CD4-positive, CD25-positive, alpha-beta regulatory T cell (primary cell): Measurements from ENCODE around the gene OTOG. TPM values are rescaled to one million over a fixed set of nuclear protein-coding genes. Genes with fewer than 3 reads are reported as not detected.

Experiments used
- ATAC-seq, 2 donors: fragments of 150-1000 bp; cut with Tn5 transposase; one replicate each; pipeline ENCODE4 v1.10.0; 2021; ENCODE audit warnings: low read depth in 2 of 2, moderate number of reproducible peaks in 2 of 2, moderate library complexity in 1 of 2
- DNase-seq, 3 donors: peaks; one replicate each; pipeline versions ENCODE4 v3.0.0 to v3.0.0-alpha.2; 2012 to 2022; ENCODE audit warnings: mixed read lengths in 1 of 3
- H3K27ac ChIP-seq: one replicate; pipeline ENCODE4 v1.7.0; 2013; ENCODE audit warnings: mild to moderate bottlenecking, low read length; ENCODE audit not compliant: insufficient read depth, poor library complexity, severe bottlenecking
- H3K27me3 ChIP-seq: one replicate; pipeline ENCODE4 v1.7.0; 2013; ENCODE audit warnings: low read length; ENCODE audit not compliant: control insufficient read depth, insufficient read depth
- H3K36me3 ChIP-seq: one replicate; pipeline ENCODE4 v1.7.0; 2013; ENCODE audit warnings: mild to moderate bottlenecking, low read length, moderate library complexity; ENCODE audit not compliant: control insufficient read depth, insufficient read depth
- H3K4me1 ChIP-seq: 2 replicates; pipeline ENCODE4 v1.7.0; 2013; ENCODE audit warnings: mild to moderate bottlenecking, low read length; ENCODE audit not compliant: insufficient read depth, control insufficient read depth, poor library complexity, severe bottlenecking
- H3K4me3 ChIP-seq: one replicate; pipeline ENCODE4 v1.7.0; 2013; ENCODE audit warnings: low read depth, mild to moderate bottlenecking, low read length, moderate library complexity
- H3K9me3 ChIP-seq, 2 experiments: 1 replicate in 1 of 2; 2 replicates in 1 of 2; pipeline ENCODE4 v1.7.0; 2013; ENCODE audit warnings: low read length in 2 of 2, mild to moderate bottlenecking in 1 of 2, moderate library complexity in 1 of 2; ENCODE audit not compliant: control insufficient read depth in 2 of 2
- H3K27ac Mint-ChIP-seq, 3 donors: one replicate each; pipeline ENCODE4 v1.8.0; 2020 to 2022; ENCODE audit warnings: mild to moderate bottlenecking in 3 of 3, mixed read lengths in 3 of 3, moderate library complexity in 2 of 3
- H3K27me3 Mint-ChIP-seq: one replicate; pipeline ENCODE4 v1.8.0; 2022; ENCODE audit warnings: mild to moderate bottlenecking, mixed read lengths
- H3K36me3 Mint-ChIP-seq: one replicate; pipeline ENCODE4 v1.8.0; 2020; ENCODE audit warnings: mixed read lengths
- H3K4me1 Mint-ChIP-seq, 4 donors: one replicate each; pipeline ENCODE4 v1.8.0; 2020 to 2022; ENCODE audit warnings: mixed read lengths in 4 of 4, mild to moderate bottlenecking in 1 of 4
- H3K4me3 Mint-ChIP-seq, 4 donors: one replicate each; pipeline ENCODE4 v1.8.0; 2020 to 2022; ENCODE audit warnings: mild to moderate bottlenecking in 4 of 4, mixed read lengths in 4 of 4, moderate library complexity in 3 of 4
- H3K9me3 Mint-ChIP-seq, 7 donors: one replicate each; pipeline ENCODE4 v1.8.0; 2020 to 2022; ENCODE audit warnings: mixed read lengths in 7 of 7, mild to moderate bottlenecking in 3 of 7, moderate library complexity in 2 of 7
- polyA plus RNA-seq, 4 donors: library from polyadenylated mRNA; unstranded; fragments of 300-500 nt; fragmentation: Illumina TruSeq; gene quantifications; one replicate each; pipeline ENCODE4 v1.2.3, GENCODE V29; 2021
- total RNA-seq: library from RNA; stranded (reverse); gene quantifications from one replicate; pipeline ENCODE4 v1.2.3, GENCODE V29; 2022

OTOG gene
- total and polyA plus RNA-seq, 5 donors from 2014 or later = not detected

GRCh38 chr11:17535488-17535887, 11.6 kb upstream of the OTOG start:
- Histone ChIP-seq H3K27me3 (no peaks in the 10 kb centered on the region), H3K9me3 (no peaks in the 10 kb centered on the region), H3K4me1 (no peaks in the 10 kb centered on the region), H3K27ac (no peak overlapping the region), H3K36me3 (no peaks in the 10 kb centered on the region), H3K4me3 (no peak overlapping the region)
- no peaks in the 10 kb centered on the region for H3K9me3 Mint-ChIP-seq
- no peaks in the 10 kb centered on the region for H3K36me3 Mint-ChIP-seq
- peaks cover 6% of the 10 kb centered on the region for H3K27me3 Mint-ChIP-seq
- no peak overlapping the region for H3K27ac Mint-ChIP-seq
- no peak for ATAC-seq
- H3K4me1 Mint-ChIP-seq = no peaks in the 10 kb centered on the region
- H3K4me3 Mint-ChIP-seq = no peak overlapping the region
- no peak for DNase-seq

- no peak overlapping the region for H3K27ac Mint-ChIP-seq
- H3K4me3 Mint-ChIP-seq = no peak overlapping the region
- H3K36me3 ChIP-seq = no peaks in the 10 kb centered on the region
- H3K4me3 ChIP-seq = no peak overlapping the region
- H3K27ac ChIP-seq = no peak overlapping the region
- no peaks in the 10 kb centered on the region for H3K4me1 Mint-ChIP-seq
- no peak for DNase-seq
- H3K9me3 Mint-ChIP-seq = no peaks in the 10 kb centered on the region
- ATAC-seq = no peak
- no peaks in the 10 kb centered on the region for H3K4me1 ChIP-seq
- H3K27me3 ChIP-seq = no peaks in the 10 kb centered on the region
- H3K36me3 Mint-ChIP-seq = no peaks in the 10 kb centered on the region
- peaks cover 10% of the 10 kb centered on the region for H3K27me3 Mint-ChIP-seq
- H3K9me3 ChIP-seq = no peaks in the 10 kb centered on the region
Measured at GRCh38 chr11:17537261-17537660, 9.8 kb upstream of the OTOG start.

- no peaks in the 10 kb centered on the region for H3K4me1 ChIP-seq
- no peak overlapping the region for H3K27ac ChIP-seq
- no peaks in the 10 kb centered on the region for H3K9me3 Mint-ChIP-seq
- peaks cover 2% of the 10 kb centered on the region for H3K27me3 ChIP-seq
- ATAC-seq (no peak), DNase-seq (no peak)
- no peaks in the 10 kb centered on the region for H3K36me3 Mint-ChIP-seq
- no peak overlapping the region for H3K4me3 ChIP-seq
- no peaks in the 10 kb centered on the region for H3K9me3 ChIP-seq
- H3K4me1 Mint-ChIP-seq = no peaks in the 10 kb centered on the region
- H3K36me3 ChIP-seq = no peaks in the 10 kb centered on the region
- no peak overlapping the region for H3K4me3 Mint-ChIP-seq
- no peak overlapping the region for H3K27ac Mint-ChIP-seq
- peaks cover 11% of the 10 kb centered on the region for H3K27me3 Mint-ChIP-seq
Measured at GRCh38 chr11:17538054-17538453, 9.0 kb upstream of the OTOG start.

- Histone ChIP-seq H3K27me3 (peaks cover 2% of the 10 kb centered on the region), H3K4me3 (no peak overlapping the region), H3K36me3 (no peaks in the 10 kb centered on the region), H3K4me1 (no peaks in the 10 kb centered on the region), H3K9me3 (no peaks in the 10 kb centered on the region), H3K27ac (no peak overlapping the region)
- DNase-seq = no peak
- H3K27ac Mint-ChIP-seq = no peak overlapping the region
- no peak for ATAC-seq
- peaks cover 0 to 2% (median 0%) of the 10 kb centered on the region in 4 donors for H3K4me1 Mint-ChIP-seq
- H3K4me3 Mint-ChIP-seq = no peak overlapping the region
- H3K9me3 Mint-ChIP-seq = no peaks in the 10 kb centered on the region
- peaks cover 11% of the 10 kb centered on the region for H3K27me3 Mint-ChIP-seq
- no peaks in the 10 kb centered on the region for H3K36me3 Mint-ChIP-seq
Measured at GRCh38 chr11:17538731-17539130, 8.3 kb upstream of the OTOG start.

- Mint-ChIP-seq H3K36me3 (no peaks in the 10 kb centered on the region), H3K27ac (no peak overlapping the region), H3K4me3 (no peak overlapping the region), H3K4me1 (peaks cover 0 to 7% (median under 1%) of the 10 kb centered on the region in 4 donors), H3K27me3 (peaks cover 19% of the 10 kb centered on the region), H3K9me3 (peaks cover 0 to 2% (median 0%) of the 10 kb centered on the region in 7 donors)
- no peak for DNase-seq
- Histone ChIP-seq H3K4me1 (peaks cover 3% of the 10 kb centered on the region), H3K4me3 (no peak overlapping the region), H3K36me3 (no peaks in the 10 kb centered on the region), H3K27me3 (peaks cover 2% of the 10 kb centered on the region), H3K9me3 (no peaks in the 10 kb centered on the region), H3K27ac (no peak overlapping the region)
- no peak for ATAC-seq
Measured at GRCh38 chr11:17540807-17541206, 6.3 kb upstream of the OTOG start.

GRCh38 chr11:17541330-17541885, 5.7 kb upstream of the OTOG start:
- H3K36me3 ChIP-seq = no peaks in the 10 kb centered on the region
- H3K4me3 ChIP-seq = no peak overlapping the region
- H3K27ac Mint-ChIP-seq = no peak overlapping the region

GRCh38 chr11:17542249-17542648, 4.8 kb upstream of the OTOG start:
- H3K9me3 Mint-ChIP-seq = peaks cover 0 to 2% (median 0%) of the 10 kb centered on the region in 7 donors
- Histone ChIP-seq H3K4me1 (peaks cover 3% of the 10 kb centered on the region), H3K4me3 (no peak overlapping the region), H3K27me3 (peaks cover 2% of the 10 kb centered on the region), H3K36me3 (no peaks in the 10 kb centered on the region), H3K9me3 (no peaks in the 10 kb centered on the region), H3K27ac (no peak overlapping the region)
- peaks cover 25% of the 10 kb centered on the region for H3K27me3 Mint-ChIP-seq
- H3K4me1 Mint-ChIP-seq = peaks cover 0 to 7% (median under 1%) of the 10 kb centered on the region in 4 donors
- H3K27ac Mint-ChIP-seq = no peak overlapping the region
- no peaks in the 10 kb centered on the region for H3K36me3 Mint-ChIP-seq
- no peak for DNase-seq
- no peak for ATAC-seq
- no peak overlapping the region for H3K4me3 Mint-ChIP-seq

More at GRCh38 chr11:17541330-17541885, 5.7 kb upstream of the OTOG start:
- H3K27me3 Mint-ChIP-seq = peaks cover 25% of the 10 kb centered on the region
- Histone ChIP-seq H3K27me3 (peaks cover 2% of the 10 kb centered on the region), H3K27ac (no peak overlapping the region), H3K9me3 (no peaks in the 10 kb centered on the region), H3K4me1 (peaks cover 3% of the 10 kb centered on the region)
- DNase-seq (no peak), ATAC-seq (no peak)
- H3K4me3 Mint-ChIP-seq = no peak overlapping the region
- H3K9me3 Mint-ChIP-seq = peaks cover 0 to 2% (median 0%) of the 10 kb centered on the region in 7 donors
- no peaks in the 10 kb centered on the region for H3K36me3 Mint-ChIP-seq
- H3K4me1 Mint-ChIP-seq = peaks cover 0 to 7% (median under 1%) of the 10 kb centered on the region in 4 donors

GRCh38 chr11:17543041-17543440, 4.0 kb upstream of the OTOG start:
- Mint-ChIP-seq H3K27me3 (peaks cover 32% of the 10 kb centered on the region), H3K9me3 (peaks cover 0 to 2% (median 0%) of the 10 kb centered on the region in 7 donors), H3K4me3 (no peak overlapping the region), H3K27ac (no peak overlapping the region), H3K36me3 (no peaks in the 10 kb centered on the region), H3K4me1 (peaks cover 0 to 7% (median under 1%) of the 10 kb centered on the region in 4 donors)
- Histone ChIP-seq H3K4me3 (no peak overlapping the region), H3K27me3 (peaks cover 2% of the 10 kb centered on the region), H3K4me1 (peaks cover 3% of the 10 kb centered on the region), H3K27ac (no peak overlapping the region), H3K36me3 (no peaks in the 10 kb centered on the region), H3K9me3 (no peaks in the 10 kb centered on the region)
- ATAC-seq (no peak), DNase-seq (no peak)
